Osteoblast (primary cell): ENCODE measurements around the gene DYSF. TPM values are rescaled to one million over a fixed set of nuclear protein-coding genes. Genes with fewer than 3 reads are reported as not detected.

Experiments
- DNase-seq: peaks from one replicate; pipeline ENCODE4 v3.0.0; 2011; ENCODE audit warnings: low spot score, mixed read lengths; ENCODE audit not compliant: insufficient read length; ENCODE audit errors: missing footprints
- H2AFZ ChIP-seq: 2 replicates; pipeline ENCODE4 v1.6.0; 2011; ENCODE audit warnings: mild to moderate bottlenecking, low read length
- H3K27ac ChIP-seq: 2 replicates; pipeline ENCODE4 v1.5.1; 2011; ENCODE audit warnings: mild to moderate bottlenecking, low read depth, low read length, moderate library complexity
- H3K27me3 ChIP-seq: 2 replicates; pipeline ENCODE4 v1.6.0; 2012; ENCODE audit warnings: mild to moderate bottlenecking, control low read depth, inconsistent platforms, low read length, moderate library complexity; ENCODE audit not compliant: insufficient read depth
- H3K36me3 ChIP-seq: 2 replicates; pipeline ENCODE4 v1.5.1; 2011; ENCODE audit warnings: mild to moderate bottlenecking, low read length, control low read depth, moderate library complexity; ENCODE audit not compliant: insufficient read depth
- H3K4me1 ChIP-seq: 2 replicates; pipeline ENCODE4 v1.5.1; 2011; ENCODE audit warnings: mild to moderate bottlenecking, low read length, control low read depth, moderate library complexity; ENCODE audit not compliant: insufficient read depth
- H3K4me2 ChIP-seq: 2 replicates; pipeline ENCODE4 v1.6.0; 2011; ENCODE audit warnings: mild to moderate bottlenecking, low read length; ENCODE audit not compliant: insufficient read depth
- H3K4me3 ChIP-seq: fragments of 200-600 bp; sonication (generic); 3 replicates; pipeline ENCODE4 v1.5.1; 2012; ENCODE audit warnings: mild to moderate bottlenecking, low read length, inconsistent platforms; ENCODE audit not compliant: insufficient read depth
- H3K79me2 ChIP-seq: 2 replicates; pipeline ENCODE4 v1.6.0; 2012; ENCODE audit warnings: mild to moderate bottlenecking, low read length, control low read depth, inconsistent platforms; ENCODE audit not compliant: insufficient read depth
- H3K9me3 ChIP-seq: 2 replicates; pipeline ENCODE4 v1.5.1; 2011; ENCODE audit warnings: low read depth, low read length, control low read depth
- H4K20me1 ChIP-seq: 2 replicates; pipeline ENCODE4 v1.6.0; 2012; ENCODE audit warnings: mild to moderate bottlenecking, low read length, control low read depth; ENCODE audit not compliant: insufficient read depth
- CTCF ChIP-seq: IDR thresholded peaks from 2 replicates; pipeline ENCODE4 v1.5.1; 2011; ENCODE audit warnings: mild to moderate bottlenecking, low read depth, low read length, moderate library complexity; ENCODE audit errors: extremely low read depth
- total RNA-seq: library from RNA; depleted of rRNA; stranded (reverse); fragments of >200 nt; gene quantifications from 2 replicates; pipeline ENCODE4 v1.2.3, GENCODE V29; 2012

The DYSF gene
- total RNA-seq, 1 donor: 4.3 TPM

GRCh38 chr2:71556692-71557250 lies 103.4 kb downstream of the DYSF start:
- no peaks in the 10 kb centered on the region for H3K9me3 ChIP-seq
- H3K36me3 ChIP-seq: no peaks in the 10 kb centered on the region
- no peak for TF ChIP-seq CTCF
- no peak overlapping the region for H2AFZ ChIP-seq
- no peaks in the 10 kb centered on the region for H3K79me2 ChIP-seq
- H3K4me2 ChIP-seq: no peak overlapping the region
- DNase-seq: peak; percentile 49
- no peak overlapping the region for H3K4me3 ChIP-seq
- peaks cover 8% of the 10 kb centered on the region for H3K27me3 ChIP-seq
- no peaks in the 10 kb centered on the region for H3K4me1 ChIP-seq
- H4K20me1 ChIP-seq: no peaks in the 10 kb centered on the region
- H3K27ac ChIP-seq: no peak overlapping the region

- H3K4me1 ChIP-seq: no peaks in the 10 kb centered on the region
- peaks cover 8% of the 10 kb centered on the region for H3K27me3 ChIP-seq
- no peak overlapping the region for H3K4me2 ChIP-seq
- H3K9me3 ChIP-seq: no peaks in the 10 kb centered on the region
- H2AFZ ChIP-seq: no peak overlapping the region
- H3K27ac ChIP-seq: no peak overlapping the region
- DNase-seq: peak; percentile 69
- no peak for TF ChIP-seq CTCF
- H3K79me2 ChIP-seq: no peaks in the 10 kb centered on the region
- H3K4me3 ChIP-seq: no peak overlapping the region
- H3K36me3 ChIP-seq: no peaks in the 10 kb centered on the region
- no peaks in the 10 kb centered on the region for H4K20me1 ChIP-seq
These were observed 104.0 kb downstream of the DYSF start for GRCh38 chr2:71557321-71557720.

- Histone ChIP-seq H3K79me2 (no peaks in the 10 kb centered on the region), H4K20me1 (no peaks in the 10 kb centered on the region), H3K9me3 (no peaks in the 10 kb centered on the region), H3K4me3 (no peak overlapping the region), H2AFZ (no peak overlapping the region), H3K27ac (no peak overlapping the region), H3K4me1 (peaks cover under 1% of the 10 kb centered on the region), H3K4me2 (no peak overlapping the region), H3K36me3 (no peaks in the 10 kb centered on the region), H3K27me3 (peaks cover 8% of the 10 kb centered on the region)
- no peak for TF ChIP-seq CTCF
- DNase-seq: peak; percentile 88
These were observed 105.1 kb downstream of the DYSF start for GRCh38 chr2:71558300-71559051.

- no peaks in the 10 kb centered on the region for H3K36me3 ChIP-seq
- no peak for TF ChIP-seq CTCF
- no peak overlapping the region for H3K27ac ChIP-seq
- H3K4me3 ChIP-seq: no peak overlapping the region
- H3K27me3 ChIP-seq: peaks cover 8% of the 10 kb centered on the region
- peaks cover 8% of the 10 kb centered on the region for H3K4me1 ChIP-seq
- no peaks in the 10 kb centered on the region for H4K20me1 ChIP-seq
- no peak overlapping the region for H3K4me2 ChIP-seq
- H3K79me2 ChIP-seq: no peaks in the 10 kb centered on the region
- no peak overlapping the region for H2AFZ ChIP-seq
- no peaks in the 10 kb centered on the region for H3K9me3 ChIP-seq
- DNase-seq: peak; percentile 81
These were observed 105.9 kb downstream of the DYSF start for GRCh38 chr2:71559080-71559827.
